TTC549 (cell line): ENCODE measurements around the gene FAM124B.

ENCODE experiments used
- FAIRE-seq: peaks from 2 replicates; lab custom pipeline; 2012; peaks lifted over from hg19 to GRCh38; lab: Jason Lieb, UNC

Gene FAM124B

GRCh38 chr2:224401641-224402342 is at the start of gene FAM124B:
Gene FAM124B (minus strand): TSS chr2:224402107. CDS start chr2:224401768, 339 bp downstream.
- FAIRE-seq: no peak

GRCh38 chr2:224449212-224450147 is 47.6 kb upstream of the FAM124B start:
- FAIRE-seq: no peak

- FAIRE-seq: no peak
These were observed 46.3 kb upstream of the FAM124B start for GRCh38 chr2:224448236-224448635.

GRCh38 chr2:224444783-224445182 is 42.9 kb upstream of the FAM124B start:
- no peak for FAIRE-seq

GRCh38 chr2:224444021-224444420 is 42.1 kb upstream of the FAM124B start:
- no peak for FAIRE-seq

GRCh38 chr2:224442071-224442967 is 40.4 kb upstream of the FAM124B start:
- no peak for FAIRE-seq

GRCh38 chr2:224440988-224441387 is 39.1 kb upstream of the FAM124B start:
- no peak for FAIRE-seq

- FAIRE-seq: no peak
These were observed 36.8 kb upstream of the FAM124B start for GRCh38 chr2:224438726-224439125.

- no peak for FAIRE-seq
These were observed 34.7 kb upstream of the FAM124B start for GRCh38 chr2:224436634-224437033.

GRCh38 chr2:224434618-224435017 is 32.7 kb upstream of the FAM124B start:
- no peak for FAIRE-seq

- FAIRE-seq: no peak
These were observed 31.5 kb upstream of the FAM124B start for GRCh38 chr2:224433442-224433841.

- no peak for FAIRE-seq
These were observed 30.2 kb upstream of the FAM124B start for GRCh38 chr2:224432003-224432579.

GRCh38 chr2:224429441-224429810 is 27.5 kb upstream of the FAM124B start:
- FAIRE-seq: no peak

- FAIRE-seq: no peak
These were observed 27.0 kb upstream of the FAM124B start for GRCh38 chr2:224428787-224429440.

- no peak for FAIRE-seq
These were observed 25.6 kb upstream of the FAM124B start for GRCh38 chr2:224427471-224427870.

- no peak for FAIRE-seq
These were observed 24.7 kb upstream of the FAM124B start for GRCh38 chr2:224426656-224427055.

- no peak for FAIRE-seq
These were observed 19.2 kb upstream of the FAM124B start for GRCh38 chr2:224421065-224421464.

- FAIRE-seq: no peak
These were observed 16.0 kb upstream of the FAM124B start for GRCh38 chr2:224417947-224418346.

GRCh38 chr2:224417361-224417729 is 15.4 kb upstream of the FAM124B start:
- FAIRE-seq: no peak

- FAIRE-seq: no peak
These were observed 14.9 kb upstream of the FAM124B start for GRCh38 chr2:224416656-224417360.

- FAIRE-seq: no peak
These were observed 11.5 kb upstream of the FAM124B start for GRCh38 chr2:224413381-224413780.
